AG04450 (cell line): ENCODE data around the gene PI16. TPM values are rescaled to one million over a fixed set of nuclear protein-coding genes. Genes with fewer than 3 reads are reported as not detected.

Experiments used
- CTCF ChIA-PET: fragments of 300-600, 350-600 bp; formaldehyde crosslinking; extraction: SDS; loops from one replicate; lab custom pipeline; 2022; ENCODE audit warnings: antibody characterized with exemption, inconsistent platforms; lab: Charles Lee
- POLR2A ChIA-PET: fragments of 350-600 bp; formaldehyde crosslinking; extraction: SDS; loops from one replicate; lab custom pipeline; 2021; ENCODE audit warnings: antibody characterized with exemption, inconsistent platforms; lab: Yijun Ruan, JAX
- DNase-seq: peaks from one replicate; pipeline ENCODE4 v3.0.0-alpha.2; 2011; ENCODE audit warnings: low read depth, low spot score
- H3K27ac ChIP-seq: one replicate; pipeline ENCODE4 v1.5.1; 2012; ENCODE audit warnings: low read depth, low read length, control low read depth
- H3K27me3 ChIP-seq: one replicate; pipeline ENCODE4 v1.6.0; 2012; ENCODE audit warnings: low read length; ENCODE audit not compliant: control insufficient read depth, insufficient read depth
- H3K4me3 ChIP-seq: 2 replicates; pipeline ENCODE4 v1.5.1; 2011; ENCODE audit warnings: mild to moderate bottlenecking, low read depth, low read length, control low read depth
- H3K9me3 ChIP-seq: 2 replicates; pipeline ENCODE4 v1.5.1; 2012; ENCODE audit warnings: low read length; ENCODE audit not compliant: control insufficient read depth, insufficient read depth
- polyA plus RNA-seq: library from polyadenylated mRNA; depleted of rRNA; stranded (reverse); fragments of >200 nt; gene quantifications from 2 replicates; pipeline ENCODE4 v1.2.3, GENCODE V29; 2011
- TF ChIP-seq, protein P1 (sequence below): IDR thresholded peaks from 2 replicates; pipeline ENCODE4 v1.5.1; 2011; ENCODE audit warnings: low read depth, low read length, control low read depth, inconsistent platforms

The PI16 gene
- polyA plus RNA-seq, 1 experiment: 0.05 TPM

DNA sequence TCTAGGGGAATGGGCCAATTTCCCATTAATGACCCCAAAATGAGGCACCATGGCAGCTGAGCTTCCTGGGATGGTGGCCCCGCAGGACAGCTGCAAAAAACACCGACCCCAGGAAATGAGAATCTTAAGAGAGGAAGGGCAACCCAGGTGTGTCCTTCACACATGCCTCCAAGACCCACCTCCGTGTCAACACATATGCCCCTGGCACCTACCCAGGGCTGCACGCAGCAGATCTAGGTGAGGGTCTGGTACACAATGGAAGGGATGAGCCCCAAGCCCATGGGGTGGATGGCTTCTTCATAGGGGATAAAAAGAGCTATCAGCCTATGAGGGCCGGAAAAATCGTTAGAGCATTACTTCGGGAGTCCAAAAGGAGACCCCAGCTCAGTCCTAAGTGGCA, 22.0 kb downstream of the PI16 start:
- POLR2A ChIA-PET: no interaction called here
- Histone ChIP-seq H3K27me3 (no peaks in the 10 kb centered on the region), H3K9me3 (no peaks in the 10 kb centered on the region; the same call in 1 of the 2 replicates), H3K4me3 (no peak overlapping the region), H3K27ac (no peak overlapping the region)
- DNase-seq: no peak
- TF ChIP-seq, protein P1, sequence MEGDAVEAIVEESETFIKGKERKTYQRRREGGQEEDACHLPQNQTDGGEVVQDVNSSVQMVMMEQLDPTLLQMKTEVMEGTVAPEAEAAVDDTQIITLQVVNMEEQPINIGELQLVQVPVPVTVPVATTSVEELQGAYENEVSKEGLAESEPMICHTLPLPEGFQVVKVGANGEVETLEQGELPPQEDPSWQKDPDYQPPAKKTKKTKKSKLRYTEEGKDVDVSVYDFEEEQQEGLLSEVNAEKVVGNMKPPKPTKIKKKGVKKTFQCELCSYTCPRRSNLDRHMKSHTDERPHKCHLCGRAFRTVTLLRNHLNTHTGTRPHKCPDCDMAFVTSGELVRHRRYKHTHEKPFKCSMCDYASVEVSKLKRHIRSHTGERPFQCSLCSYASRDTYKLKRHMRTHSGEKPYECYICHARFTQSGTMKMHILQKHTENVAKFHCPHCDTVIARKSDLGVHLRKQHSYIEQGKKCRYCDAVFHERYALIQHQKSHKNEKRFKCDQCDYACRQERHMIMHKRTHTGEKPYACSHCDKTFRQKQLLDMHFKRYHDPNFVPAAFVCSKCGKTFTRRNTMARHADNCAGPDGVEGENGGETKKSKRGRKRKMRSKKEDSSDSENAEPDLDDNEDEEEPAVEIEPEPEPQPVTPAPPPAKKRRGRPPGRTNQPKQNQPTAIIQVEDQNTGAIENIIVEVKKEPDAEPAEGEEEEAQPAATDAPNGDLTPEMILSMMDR: no peak
- CTCF ChIA-PET: interaction anchor here (3.3 kb wide), 1 partner anchor 91 kb away, joined by 13 read pairs; the partner anchor contains the start of gene C6orf89

DNA sequence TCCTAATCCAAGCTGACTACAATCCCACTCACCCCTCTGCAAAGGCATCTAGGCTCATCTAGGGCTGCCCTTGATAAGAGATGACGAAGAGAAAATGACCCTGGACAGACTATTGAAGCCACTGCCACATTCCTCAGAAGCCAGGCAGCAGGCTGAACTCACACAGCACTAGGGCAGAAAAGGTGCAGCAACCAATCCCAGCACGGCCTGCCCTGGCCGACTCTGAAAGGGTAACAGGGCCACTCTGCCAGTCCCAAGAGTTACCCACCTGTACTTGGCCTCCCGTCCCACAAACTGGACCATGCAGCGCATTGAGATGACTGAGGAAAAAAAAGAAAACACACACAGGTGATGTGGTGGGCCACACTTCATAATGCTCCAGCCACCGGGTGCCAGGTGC, 22.4 kb downstream of the PI16 start:
- CTCF ChIA-PET: interaction anchor here (1.2 to 3.3 kb wide), 3 partner anchors 41 to 102 kb away, joined by 5 to 13 read pairs (median 6); partner anchors contain the start of genes C6orf89 and PPIL1
- POLR2A ChIA-PET: no interaction called here
- TF ChIP-seq, protein P1: no peak

DNA sequence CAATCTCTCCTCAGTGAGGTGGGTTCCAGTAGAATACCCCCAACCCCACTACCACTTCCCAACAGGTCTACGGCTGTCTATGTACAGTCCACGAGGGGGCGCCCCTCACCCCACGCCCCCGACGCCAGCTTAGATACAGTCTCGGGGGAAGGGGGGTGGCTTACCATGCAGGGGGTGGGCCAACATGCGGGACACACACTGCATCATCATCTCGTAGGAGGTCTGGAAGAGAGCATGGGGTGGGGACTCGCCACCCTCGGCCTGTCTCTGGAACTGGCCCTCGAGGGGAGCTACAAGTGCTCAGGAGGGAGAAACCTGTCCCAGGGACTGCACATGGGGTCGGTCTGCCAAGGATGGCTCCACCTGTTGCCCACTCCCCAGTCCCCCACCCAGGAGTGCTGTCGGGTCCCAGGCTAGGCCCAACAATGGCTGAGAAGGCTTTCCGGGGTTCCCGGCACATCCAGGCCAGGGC, 23.0 kb downstream of the PI16 start:
- TF ChIP-seq, protein P1: peak; percentile 42
- no peak for DNase-seq
- ChIA-PET CTCF (interaction anchor here (1.2 to 3.3 kb wide), 3 partner anchors 40 to 102 kb away, joined by 5 to 13 read pairs (median 6); partner anchors contain the start of genes C6orf89 and PPIL1), POLR2A (no interaction called here)
- Histone ChIP-seq H3K27ac (no peak overlapping the region), H3K4me3 (no peak overlapping the region), H3K9me3 (no peaks in the 10 kb centered on the region; the same call in 1 of the 2 replicates), H3K27me3 (no peaks in the 10 kb centered on the region)

More for the DNA sequence above, 22.4 kb downstream of the PI16 start:
- no peak overlapping the region for H3K27ac ChIP-seq
- H3K9me3 ChIP-seq: no peaks in the 10 kb centered on the region; the same call in 1 of the 2 replicates
- H3K4me3 ChIP-seq: no peak overlapping the region
- no peak for DNase-seq
- no peaks in the 10 kb centered on the region for H3K27me3 ChIP-seq

DNA sequence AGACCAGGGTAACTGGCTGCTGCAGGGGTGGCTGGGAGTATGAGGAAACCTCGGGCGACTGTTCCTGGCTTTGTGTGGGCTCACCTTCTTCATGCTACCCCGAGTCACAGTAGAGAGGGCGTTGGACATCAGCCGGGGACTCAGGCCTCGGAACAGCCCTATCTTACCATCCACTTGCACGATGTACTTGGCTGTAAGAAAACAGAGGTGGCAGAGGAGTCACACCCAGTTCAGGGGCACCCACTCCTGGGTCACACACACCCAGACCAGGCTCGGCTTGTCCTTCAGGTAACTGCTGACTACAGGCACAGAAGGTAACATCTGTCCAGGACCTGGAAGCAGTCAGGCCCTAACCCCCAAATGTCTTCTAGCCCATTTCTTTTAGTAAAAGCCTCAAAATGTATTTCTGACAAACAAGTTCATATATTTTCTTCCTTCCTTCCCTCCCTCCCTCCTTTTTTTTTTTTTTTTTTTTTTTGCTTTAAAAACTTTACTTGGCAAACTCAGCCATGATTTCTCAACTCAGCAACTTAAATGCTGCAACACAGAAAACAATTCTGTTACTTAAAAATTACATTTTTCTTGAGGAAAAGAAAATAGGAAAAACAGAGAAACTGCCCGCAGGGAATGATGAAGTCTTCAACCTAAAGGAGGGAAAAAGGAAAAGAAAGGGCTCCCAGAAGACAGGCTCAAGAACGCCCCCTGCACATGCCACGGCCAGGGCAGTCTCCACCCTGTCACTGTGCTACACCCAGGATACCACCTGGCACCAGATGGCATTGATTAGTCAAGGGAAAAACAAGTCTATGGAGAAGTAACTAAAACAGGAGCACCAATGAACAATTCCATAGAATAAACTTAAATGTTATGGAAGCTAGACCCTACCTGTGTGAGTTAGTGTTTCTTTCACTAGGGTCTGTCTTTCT, 24.1 kb downstream of the PI16 start:
- H3K27ac ChIP-seq: no peak overlapping the region
- no peak overlapping the region for H3K4me3 ChIP-seq
- ChIA-PET CTCF (interaction anchor here (0.7 to 3.8 kb wide), 11 partner anchors 13 to 212 kb away, joined by 3 to 20 read pairs (median 4); partner anchors contain the start of gene C6orf89), POLR2A (no interaction called here)
- no peak for DNase-seq
- H3K27me3 ChIP-seq: no peaks in the 10 kb centered on the region
- TF ChIP-seq, protein P1: no peak
- H3K9me3 ChIP-seq: no peaks in the 10 kb centered on the region; the same call in 1 of the 2 replicates

DNA sequence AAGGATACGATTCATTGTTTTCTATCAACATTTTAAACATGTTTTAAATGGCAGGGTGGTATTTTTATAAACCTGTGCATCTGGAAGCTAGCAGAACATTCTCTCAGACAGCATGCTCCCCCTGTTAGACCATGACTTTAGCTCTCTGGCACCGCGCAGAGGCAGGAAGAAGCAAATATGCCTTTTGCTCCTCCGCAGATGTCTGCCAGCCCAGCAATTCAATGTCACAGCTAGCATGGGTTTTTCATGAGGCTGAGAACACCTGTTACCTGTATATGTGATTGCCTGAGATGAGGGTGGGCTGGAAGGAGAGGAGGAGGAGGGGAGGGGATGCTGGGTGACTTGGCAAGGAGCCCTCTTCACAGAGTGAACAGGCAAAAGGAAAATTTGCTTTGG, 24.8 kb downstream of the PI16 start:
- Histone ChIP-seq H3K27ac (no peak overlapping the region), H3K27me3 (no peaks in the 10 kb centered on the region), H3K4me3 (no peak overlapping the region), H3K9me3 (no peaks in the 10 kb centered on the region; the same call in 1 of the 2 replicates)
- TF ChIP-seq, protein P1: peak; percentile 75
- ChIA-PET POLR2A (no interaction called here), CTCF (interaction anchor here (0.6 to 3.8 kb wide), 12 partner anchors 14 to 213 kb away, joined by 3 to 20 read pairs (median 4); partner anchors contain the start of gene C6orf89)
- DNase-seq: no peak
